Liver (tissue), 9 donors: ENCODE measurements around the gene RDX. TPM values are rescaled to one million over a fixed set of nuclear protein-coding genes. Genes with fewer than 3 reads are reported as not detected.

Experiments used
- DNase-seq: peaks from one replicate; pipeline ENCODE4 v3.0.0-alpha.2; 2017; ENCODE audit warnings: low spot score
- H3K27ac ChIP-seq, 2 donors: one replicate each; pipeline ENCODE4 v1.7.0; 2013; ENCODE audit warnings: inconsistent platforms in 2 of 2, low read length in 2 of 2, control low read depth in 1 of 2, low read depth in 1 of 2, mild to moderate bottlenecking in 1 of 2
- H3K27me3 ChIP-seq, 4 donors: one replicate each; pipeline versions ENCODE4 v1.6.1 to v1.7.0; 2013; ENCODE audit warnings: low read length in 3 of 4, inconsistent platforms in 1 of 4, mild to moderate bottlenecking in 1 of 4, moderate library complexity in 1 of 4; ENCODE audit not compliant: control insufficient read depth in 4 of 4, insufficient read depth in 4 of 4
- H3K36me3 ChIP-seq, 4 donors: one replicate each; pipeline versions ENCODE4 v1.6.1 to v1.7.0; 2013; ENCODE audit warnings: low read length in 3 of 4, mild to moderate bottlenecking in 3 of 4, low read depth in 1 of 4, moderate library complexity in 1 of 4; ENCODE audit not compliant: control insufficient read depth in 4 of 4, insufficient read depth in 3 of 4
- H3K4me1 ChIP-seq, 4 donors: one replicate each; pipeline versions ENCODE4 v1.6.1 to v1.7.0; 2013; ENCODE audit warnings: low read length in 3 of 4, mild to moderate bottlenecking in 3 of 4, moderate library complexity in 1 of 4; ENCODE audit not compliant: control insufficient read depth in 4 of 4, insufficient read depth in 4 of 4
- H3K4me3 ChIP-seq, 3 donors: one replicate each; pipeline versions ENCODE4 v1.6.1 to v1.7.0; 2013; ENCODE audit warnings: low read length in 3 of 3, control low read depth in 1 of 3, low read depth in 1 of 3, mild to moderate bottlenecking in 1 of 3
- H3K9ac ChIP-seq, 2 donors: one replicate each; pipeline ENCODE4 v1.7.0; 2013; ENCODE audit warnings: low read length in 2 of 2, mild to moderate bottlenecking in 2 of 2, moderate library complexity in 2 of 2, control low read depth in 1 of 2, low read depth in 1 of 2
- H3K9me3 ChIP-seq, 4 donors: one replicate each; pipeline versions ENCODE4 v1.6.1 to v1.7.0; 2013; ENCODE audit warnings: low read length in 3 of 4; ENCODE audit not compliant: control insufficient read depth in 4 of 4
- ATF3 ChIP-seq: IDR thresholded peaks from 2 replicates; pipeline ENCODE4 v1.6.1; 2016; ENCODE audit warnings: antibody characterized with exemption
- EGR1 ChIP-seq, 2 donors: IDR thresholded peaks; 2 replicates each; pipeline ENCODE4 v1.6.1; 2016 to 2018; ENCODE audit warnings: antibody characterized with exemption in 2 of 2, low read depth in 2 of 2
- FOXA1 ChIP-seq: IDR thresholded peaks from 2 replicates; pipeline ENCODE4 v1.6.1; 2016; ENCODE audit warnings: antibody characterized with exemption
- GABPA ChIP-seq, 2 donors: IDR thresholded peaks in 1 of 2; conservative IDR thresholded peaks in 1 of 2; 2 replicates each; pipeline ENCODE4 v1.6.1; 2016; ENCODE audit warnings: antibody characterized with exemption in 2 of 2, mild to moderate bottlenecking in 1 of 2, moderate library complexity in 1 of 2
- HNF4A ChIP-seq, 2 donors: conservative IDR thresholded peaks; 2 replicates each; pipeline ENCODE4 v1.6.1; 2016; ENCODE audit warnings: antibody characterized with exemption in 2 of 2, mild to moderate bottlenecking in 2 of 2
- HNF4G ChIP-seq: IDR thresholded peaks from 2 replicates; pipeline ENCODE4 v1.6.1; 2016; ENCODE audit warnings: antibody characterized with exemption
- JUND ChIP-seq, 2 donors: IDR thresholded peaks; 2 replicates each; pipeline ENCODE4 v1.6.1; 2016; ENCODE audit warnings: antibody characterized with exemption in 2 of 2
- NR2F2 ChIP-seq: IDR thresholded peaks from 2 replicates; pipeline ENCODE4 v1.6.1; 2016; ENCODE audit warnings: antibody characterized with exemption
- REST ChIP-seq: IDR thresholded peaks from 2 replicates; pipeline ENCODE4 v1.6.1; 2016; ENCODE audit warnings: antibody characterized with exemption, mild to moderate bottlenecking
- RXRA ChIP-seq, 2 donors: IDR thresholded peaks; 2 replicates each; pipeline ENCODE4 v1.6.1; 2017 to 2018; ENCODE audit warnings: antibody characterized with exemption in 2 of 2, mild to moderate bottlenecking in 1 of 2
- SP1 ChIP-seq: IDR thresholded peaks from 2 replicates; pipeline ENCODE4 v1.6.1; 2018; ENCODE audit warnings: antibody characterized with exemption, mild to moderate bottlenecking
- ZBTB33 ChIP-seq: IDR thresholded peaks from 2 replicates; pipeline ENCODE4 v1.6.1; 2016; ENCODE audit warnings: antibody characterized with exemption
- WGBS: extraction: QIAGEN DNeasy Blood & Tissue Kit; methylation state at CpG from one replicate; pipeline ENCODE4 v1.1.7; 2013; 5-methylcytosine and 5-hydroxymethylcytosine counted together
- polyA plus RNA-seq, 2 donors: library from polyadenylated mRNA; stranded (reverse) in 1 of 2; unstranded in 1 of 2; fragments of 200-250 nt in 1 of 2; fragments of >200 nt in 1 of 2; fragmentation: Nextera tagmentation in 1 of 2; extraction: Ambion mirVana in 1 of 2; gene quantifications; one replicate each; pipeline versions ENCODE4 v1.2.1 to v1.2.3, GENCODE V29; 2013 to 2015
- total RNA-seq, 2 donors: library from RNA; depleted of rRNA; stranded (reverse); fragments of >200 nt; gene quantifications; one replicate each; pipeline ENCODE4 v1.2.3, GENCODE V29; 2014
- donor health status: healthy.
- donor health status: healthy.
- donor health status: healthy.
- donor health status: healthy.
- donor health status: healthy.

The RDX gene
- total and polyA plus RNA-seq, 4 donors = 19.9 to 116 (median 53.9) TPM

GRCh38 chr11:110169738-110170137 lies 126.7 kb downstream of the RDX start:
- Histone ChIP-seq H3K4me1 (peaks cover 0 to 8% (median 0%) of the 10 kb centered on the region in 4 donors), H3K36me3 (peaks cover 0 to 10% (median 8%) of the 10 kb centered on the region in 4 donors), H3K9ac (no peak overlapping the region), H3K4me3 (no peak overlapping the region), H3K27me3 (no peaks in the 10 kb centered on the region), H3K9me3 (no peaks in the 10 kb centered on the region), H3K27ac (no peak overlapping the region)
- no peak for TF ChIP-seq RXRA (IDR thresholded peaks at IDR 0.05)
- no peak for TF ChIP-seq ZBTB33
- no peak for TF ChIP-seq SP1
- no peak for TF ChIP-seq JUND (IDR thresholded peaks at IDR 0.05)
- no peak for TF ChIP-seq REST
- no peak for TF ChIP-seq GABPA (IDR thresholded peaks at IDR 0.05 in 1 of 2, conservative IDR thresholded peaks at IDR 0.05 in 1 of 2)
- TF ChIP-seq FOXA1 = no peak
- TF ChIP-seq EGR1 (IDR thresholded peaks at IDR 0.05; ENCODE audit: low read depth in 2 of 2) = no peak
- no peak for TF ChIP-seq NR2F2
- TF ChIP-seq HNF4G = no peak
- TF ChIP-seq ATF3 = no peak
- TF ChIP-seq HNF4A (conservative IDR thresholded peaks at IDR 0.05) = no peak
- 62% methylated on average over 2 of the region's 2 CpGs for WGBS
- DNase-seq = no peak

- WGBS = 75% methylated on average over 5 of the region's 5 CpGs
- peaks cover 0 to 18% (median 14%) of the 10 kb centered on the region in 4 donors for H3K36me3 ChIP-seq
- no peaks in the 10 kb centered on the region for H3K9me3 ChIP-seq
- H3K4me3 ChIP-seq = no peak overlapping the region
- no peak overlapping the region for H3K9ac ChIP-seq
- TF ChIP-seq JUND (IDR thresholded peaks at IDR 0.05) (peak in 1 of 2 donors; percentile 23), HNF4A (conservative IDR thresholded peaks at IDR 0.05) (peak; percentile 3 to 12), ATF3 (no peak)
- no peaks in the 10 kb centered on the region for H3K4me1 ChIP-seq
- H3K27me3 ChIP-seq = no peaks in the 10 kb centered on the region
- H3K27ac ChIP-seq = no peak overlapping the region
- no peak for DNase-seq
Measured at GRCh38 chr11:110168033-110168803, 128.2 kb downstream of the RDX start.
